GM23338 (cell line): Measurements from ENCODE around the gene LCP2. TPM values are rescaled to one million over a fixed set of nuclear protein-coding genes. Genes with fewer than 3 reads are reported as not detected.
A peak's percentile ranks its signal among the peaks of the same experiment; 100 is the strongest.

Experiments used
- ATAC-seq: fragments of 200-7000 bp; cut with Tn5 transposase; 3 replicates; pipeline ENCODE4 v1.9.1; 2020
- DNase-seq: peaks from one replicate; pipeline ENCODE4 v3.0.0-alpha.2; 2015; ENCODE audit warnings: low spot score
- H2AFZ ChIP-seq: fragments of 200-600 bp; sonication (generic); 2 replicates; pipeline ENCODE4 v1.8.0; 2016; ENCODE audit warnings: antibody characterized with exemption, mild to moderate bottlenecking, moderate library complexity
- H3F3A ChIP-seq: fragments of 200-600 bp; sonication (generic); replicated peaks from 2 replicates; pipeline ENCODE4 v1.8.0; 2017; ENCODE audit warnings: antibody characterized with exemption, mixed run types, low read depth
- H3K27ac ChIP-seq: fragments of 200-600 bp; sonication (generic); 2 replicates; pipeline ENCODE4 v1.6.1; 2016; ENCODE audit warnings: low read depth
- H3K27me3 ChIP-seq: fragments of 200-600 bp; sonication (generic); 2 replicates; pipeline ENCODE4 v1.8.0; 2016; ENCODE audit warnings: mild to moderate bottlenecking, mixed run types, moderate library complexity; ENCODE audit not compliant: insufficient read depth
- H3K36me3 ChIP-seq: fragments of 200-600 bp; sonication (generic); 2 replicates; pipeline ENCODE4 v1.8.0; 2016; ENCODE audit warnings: mild to moderate bottlenecking; ENCODE audit not compliant: insufficient read depth
- H3K4me1 ChIP-seq: fragments of 200-600 bp; sonication (generic); 2 replicates; pipeline ENCODE4 v1.8.0; 2016; ENCODE audit warnings: mild to moderate bottlenecking, moderate library complexity; ENCODE audit not compliant: insufficient read depth
- H3K4me2 ChIP-seq: fragments of 200-600 bp; sonication (generic); 2 replicates; pipeline ENCODE4 v1.7.1; 2017; ENCODE audit warnings: mixed run types
- H3K4me3 ChIP-seq: fragments of 200-600 bp; sonication (generic); 2 replicates; pipeline ENCODE4 v1.6.1; 2016; ENCODE audit warnings: mixed run types
- H3K79me2 ChIP-seq: fragments of 200-600 bp; sonication (generic); replicated peaks from 2 replicates; pipeline ENCODE4 v1.8.0; 2017; ENCODE audit warnings: mild to moderate bottlenecking; ENCODE audit not compliant: insufficient read depth
- H3K9me2 ChIP-seq: fragments of 200-600 bp; sonication (generic); 2 replicates; pipeline ENCODE4 v1.8.0; 2017; ENCODE audit not compliant: insufficient read depth
- H4K20me1 ChIP-seq: fragments of 200-600 bp; sonication (generic); replicated peaks from 2 replicates; pipeline ENCODE4 v1.8.0; 2017; ENCODE audit warnings: mild to moderate bottlenecking; ENCODE audit not compliant: insufficient read depth
- H3K27ac Mint-ChIP-seq: 2 replicates; pipeline ENCODE4 v1.8.0; 2020; ENCODE audit warnings: inconsistent platforms, mild to moderate bottlenecking, moderate library complexity, mixed read lengths
- H3K27me3 Mint-ChIP-seq: 3 replicates; pipeline ENCODE4 v1.8.0; 2022; ENCODE audit warnings: low read depth, mild to moderate bottlenecking, moderate library complexity, mixed read lengths, inconsistent platforms; ENCODE audit not compliant: insufficient read depth, poor library complexity
- H3K36me3 Mint-ChIP-seq: 3 replicates; pipeline ENCODE4 v1.8.0; 2021; ENCODE audit warnings: low read depth, mild to moderate bottlenecking, inconsistent platforms, moderate library complexity, mixed read lengths
- H3K4me1 Mint-ChIP-seq: 3 replicates; pipeline ENCODE4 v1.8.0; 2020; ENCODE audit warnings: mild to moderate bottlenecking, inconsistent platforms, mixed read lengths
- H3K4me3 Mint-ChIP-seq: 3 replicates; pipeline ENCODE4 v1.8.0; 2021; ENCODE audit warnings: moderate library complexity, mild to moderate bottlenecking, inconsistent platforms, mixed read lengths
- H3K9me3 Mint-ChIP-seq: 3 replicates; pipeline ENCODE4 v1.8.0; 2020; ENCODE audit warnings: moderate library complexity, mild to moderate bottlenecking, inconsistent platforms, mixed read lengths
- CTCF ChIP-seq, 2 experiments: fragments of 200-600 bp in 1 of 2; sonication (generic) in 1 of 2; conservative IDR thresholded peaks; 2 replicates each; pipeline versions ENCODE4 v1.5.1 to v1.6.1; 2016 to 2017; ENCODE audit warnings: antibody characterized with exemption in 2 of 2, low read depth in 2 of 2, mild to moderate bottlenecking in 2 of 2, moderate library complexity in 1 of 2
- ETS1 ChIP-seq: IDR thresholded peaks from 2 replicates; pipeline ENCODE4 v1.6.1; 2016; ENCODE audit warnings: antibody characterized with exemption
- EZH2 ChIP-seq: fragments of 200-600 bp; sonication (generic); IDR thresholded peaks from one replicate; pipeline ENCODE4 v1.8.0; 2017; ENCODE audit warnings: antibody characterized with exemption, mild to moderate bottlenecking, low read depth; ENCODE audit not compliant: unreplicated experiment
- EZH2phosphoT487 ChIP-seq: fragments of 200-600 bp; sonication (generic); IDR thresholded peaks from one replicate; pipeline ENCODE4 v1.8.1; 2018; ENCODE audit warnings: antibody characterized with exemption; ENCODE audit not compliant: unreplicated experiment
- JUNB ChIP-seq: IDR thresholded peaks from one replicate; pipeline ENCODE4 v1.6.1; 2016; ENCODE audit warnings: antibody characterized with exemption; ENCODE audit not compliant: unreplicated experiment
- NANOG ChIP-seq: IDR thresholded peaks from 2 replicates; pipeline ENCODE4 v1.6.1; 2016; ENCODE audit warnings: antibody characterized with exemption, borderline replicate concordance
- POLR2AphosphoS5 ChIP-seq: IDR thresholded peaks from 2 replicates; pipeline ENCODE4 v1.6.1; 2016; ENCODE audit warnings: antibody characterized with exemption, low read depth
- ZNF462 ChIP-seq: fragments of 250-450 bp; sonication (Bioruptor Pico); IDR thresholded peaks from 2 replicates; pipeline ENCODE4 v1.5.0; 2020; ENCODE audit warnings: mild to moderate bottlenecking, moderate library complexity
- polyA plus RNA-seq: library from polyadenylated mRNA; unstranded; fragments of >200 nt; fragmentation: Nextera tagmentation; extraction: Ambion mirVana; gene quantifications from 2 replicates; pipeline ENCODE4 v1.2.1, GENCODE V29; 2016
- total RNA-seq: library from RNA; depleted of rRNA; stranded (reverse); fragments of >200 nt; shearing (Covaris generic); gene quantifications from 2 replicates; pipeline ENCODE4 v1.2.3, GENCODE V29; 2014

Gene LCP2
- total and polyA plus RNA-seq, 2 experiments from 2014 or later: 0.26 to 0.38 TPM

- H3K4me2 ChIP-seq: no peak overlapping the region
- no peak overlapping the region for H3K27ac ChIP-seq
- H3K4me1 Mint-ChIP-seq: peaks cover 40% of the 10 kb centered on the region
- no peaks in the 10 kb centered on the region for H4K20me1 ChIP-seq
- H3K9me3 Mint-ChIP-seq: peaks cover 4% of the 10 kb centered on the region; the same call in 2 of the 3 replicates
- H3K27me3 Mint-ChIP-seq: peaks cover 2% of the 10 kb centered on the region
- no peak overlapping the region for H3K4me3 ChIP-seq
- H2AFZ ChIP-seq: peak overlapping the region; percentile 87; the same call in 1 of the 2 replicates
- H3K9me2 ChIP-seq: peaks cover 22% of the 10 kb centered on the region
- peaks cover 5% of the 10 kb centered on the region; the same call in 2 of the 3 replicates for H3K36me3 Mint-ChIP-seq
- TF ChIP-seq ZNF462 (CRISPR knock-in tag) (no peak), NANOG (no peak), ETS1 (no peak), POLR2AphosphoS5 (no peak), EZH2 (no peak), EZH2phosphoT487 (no peak), JUNB (no peak), CTCF (conservative IDR thresholded peaks at IDR 0.05; ENCODE audit: low read depth in 2 of 2) (no peak)
- no peak overlapping the region for H3K4me3 Mint-ChIP-seq
- no peaks in the 10 kb centered on the region for H3K36me3 ChIP-seq
- no peaks in the 10 kb centered on the region for H3K27me3 ChIP-seq
- 0 out of 2 replicates have a peak, but pooled peaks cover 4% of the 10 kb centered on the region for H3F3A ChIP-seq
- no peak for ATAC-seq
- no peaks in the 10 kb centered on the region for H3K79me2 ChIP-seq
- DNase-seq: no peak
- H3K27ac Mint-ChIP-seq: no peak overlapping the region
- H3K4me1 ChIP-seq: peaks cover 34% of the 10 kb centered on the region
These were observed 33.0 kb upstream of the LCP2 start for GRCh38 chr5:170330568-170331054.
